Sciatic nerve (tissue), 2 donors: Measurements from ENCODE around the gene ZNF480. TPM values are rescaled to one million over a fixed set of nuclear protein-coding genes. Genes with fewer than 3 reads are reported as not detected.
A peak's percentile ranks its signal among the peaks of the same experiment; 100 is the strongest.
"Not testable (repeated sequence)": the region's sequence is repeated elsewhere in the genome, so short reads cannot be mapped to it uniquely, and the experiment has no call there.

ENCODE experiments used
- ATAC-seq: fragments of 200-7000 bp; cut with Tn5 transposase; one replicate; pipeline ENCODE4 v1.9.1; 2020; ENCODE audit warnings: mild to moderate bottlenecking, moderate library complexity
- DNase-seq: peaks from one replicate; pipeline ENCODE4 v3.0.0-alpha.2; 2020; ENCODE audit warnings: low spot score
- intact Hi-C: fragments of 100-400 bp; cut with DNase I; formaldehyde crosslinking; loops from one replicate; pipeline ENCODE4 v1.14.2; 2022
- total RNA-seq: library from RNA; stranded (reverse); fragmentation: NEBNext Ultra II Directional; extraction: Animal tissue kit (Norgen Biotek cat#: 25700); gene quantifications from one replicate; pipeline ENCODE4 v1.2.1, GENCODE V29; 2021
- donor health status: DM: no; HTN: no; CAD: no.
- donor health status: DM: no; HTN: no; CAD: no.

ZNF480 gene
- 13.7 TPM for total RNA-seq

- intact Hi-C loops = no loop called here
- DNase-seq (peak; percentile 92), ATAC-seq (peak; percentile 93)
These were observed at the start of gene ZNF480 for GRCh38 chr19:52296773-52297600. Gene ZNF480, plus strand, starts transcription at chr19:52297169. Its CDS starts 3,244 bp downstream, at chr19:52300413.

- ATAC-seq = no peak
- DNase-seq = peak; percentile 67
- intact Hi-C loops = no loop called here
These were observed 48.7 kb upstream of the ZNF480 start for GRCh38 chr19:52248241-52248640.

GRCh38 chr19:52258426-52258825 lies 38.5 kb upstream of the ZNF480 start:
- DNase-seq = no peak
- ATAC-seq = no peak
- intact Hi-C loops = no loop called here

- ATAC-seq, intact Hi-C loops, DNase-seq: not testable (repeated sequence)
These were observed 31.4 kb upstream of the ZNF480 start for GRCh38 chr19:52265556-52265955.

- peak; percentile 100 for ATAC-seq
- peak; percentile 99 for DNase-seq
These were observed 27.4 kb upstream of the ZNF480 start, which contains the start of gene ZNF766 for GRCh38 chr19:52269338-52270261. Gene ZNF766, plus strand, starts transcription at chr19:52269587. Its CDS starts 27 bp downstream, at chr19:52269614.

GRCh38 chr19:52270266-52270885 lies 26.6 kb upstream of the ZNF480 start:
- ATAC-seq (peak; percentile 5), DNase-seq (no peak)
- intact Hi-C loops = no loop called here

More at GRCh38 chr19:52269338-52270261, 27.4 kb upstream of the ZNF480 start, which contains the start of gene ZNF766:
- intact Hi-C loops = no loop called here

- DNase-seq = no peak
- ATAC-seq = no peak
- intact Hi-C loops = no loop called here
These were observed 23.7 kb upstream of the ZNF480 start for GRCh38 chr19:52273301-52273700.

- intact Hi-C loops = no loop called here
- ATAC-seq (no peak), DNase-seq (no peak)
These were observed 22.8 kb upstream of the ZNF480 start for GRCh38 chr19:52274191-52274590.

GRCh38 chr19:52275988-52276387 lies 21.0 kb upstream of the ZNF480 start:
- intact Hi-C loops = no loop called here
- ATAC-seq (no peak), DNase-seq (no peak)

- DNase-seq (no peak), ATAC-seq (no peak)
- intact Hi-C loops = no loop called here
These were observed 19.5 kb upstream of the ZNF480 start for GRCh38 chr19:52277471-52277870.

GRCh38 chr19:52286256-52286655 lies 10.7 kb upstream of the ZNF480 start:
- ATAC-seq (no peak), DNase-seq (no peak)
- intact Hi-C loops = no loop called here

- intact Hi-C loops = no loop called here
- ATAC-seq (no peak), DNase-seq (no peak)
These were observed 5.2 kb upstream of the ZNF480 start for GRCh38 chr19:52291781-52292180.

GRCh38 chr19:52292946-52293345 lies 4.0 kb upstream of the ZNF480 start:
- intact Hi-C loops, ATAC-seq, DNase-seq: not testable (repeated sequence)

GRCh38 chr19:52296400-52296772 lies 583 bp upstream of the ZNF480 start:
- DNase-seq (no peak), ATAC-seq (no peak)
- intact Hi-C loops = no loop called here

- intact Hi-C loops = no loop called here
- DNase-seq (no peak), ATAC-seq (no peak)
These were observed 814 bp downstream of the ZNF480 start for GRCh38 chr19:52297601-52298364.

- no peak for ATAC-seq
- intact Hi-C loops = no loop called here
- no peak for DNase-seq
These were observed 10.3 kb downstream of the ZNF480 start for GRCh38 chr19:52307275-52307674.

- intact Hi-C loops = no loop called here
- DNase-seq (no peak), ATAC-seq (no peak)
These were observed 25.5 kb downstream of the ZNF480 start for GRCh38 chr19:52322429-52322828.

GRCh38 chr19:52331757-52332156 lies 34.8 kb downstream of the ZNF480 start:
- intact Hi-C loops = no loop called here
- DNase-seq (no peak), ATAC-seq (no peak)

- intact Hi-C loops = no loop called here
- ATAC-seq (peak; percentile 56), DNase-seq (no peak)
These were observed 38.8 kb downstream of the ZNF480 start for GRCh38 chr19:52335768-52336116.
